HL-60 (cell line): ENCODE data around the gene EIF1AD.

Experiments
- DNase-seq, 2 experiments: peaks; one replicate each; pipeline ENCODE4 v3.0.0-alpha.2; 2010 to 2020; ENCODE audit warnings: low read depth in 1 of 2, low spot score in 1 of 2
- H3K27ac ChIP-seq: fragments of 250-450 bp; sonication (Bioruptor Pico); replicated peaks from 2 replicates; pipeline ENCODE4 v1.5.1; 2020; ENCODE audit warnings: mild to moderate bottlenecking, moderate library complexity
- H3K27me3 ChIP-seq: fragments of 250-450 bp; sonication (Bioruptor Pico); 2 replicates; pipeline ENCODE4 v1.5.1; 2021; ENCODE audit warnings: mild to moderate bottlenecking, moderate library complexity; ENCODE audit not compliant: insufficient read depth, poor library complexity, severe bottlenecking
- H3K4me3 ChIP-seq: replicated peaks from 2 replicates; pipeline ENCODE4 v1.5.1; 2011; ENCODE audit warnings: mild to moderate bottlenecking, control low read depth, low read length; ENCODE audit not compliant: insufficient read depth
- CTCF ChIP-seq: IDR thresholded peaks from one replicate; pipeline ENCODE4 v1.5.1; 2011; ENCODE audit warnings: low read length, control low read depth, inconsistent platforms; ENCODE audit not compliant: insufficient read depth
- GABPA ChIP-seq: IDR thresholded peaks from 2 replicates; pipeline ENCODE4 v1.6.1; 2012; ENCODE audit warnings: low read depth
- POLR2AphosphoS5 ChIP-seq: IDR thresholded peaks from 2 replicates; pipeline ENCODE4 v1.6.1; 2012; ENCODE audit warnings: low read depth
- SPI1 ChIP-seq: IDR thresholded peaks from 2 replicates; pipeline ENCODE4 v1.6.1; 2012; ENCODE audit warnings: low read depth, mild to moderate bottlenecking, borderline replicate concordance
- TF ChIP-seq, protein P1 (sequence below): IDR thresholded peaks from 2 replicates; pipeline ENCODE4 v1.6.1; 2012; ENCODE audit warnings: low read depth; ENCODE audit not compliant: insufficient replicate concordance

The EIF1AD gene

DNA sequence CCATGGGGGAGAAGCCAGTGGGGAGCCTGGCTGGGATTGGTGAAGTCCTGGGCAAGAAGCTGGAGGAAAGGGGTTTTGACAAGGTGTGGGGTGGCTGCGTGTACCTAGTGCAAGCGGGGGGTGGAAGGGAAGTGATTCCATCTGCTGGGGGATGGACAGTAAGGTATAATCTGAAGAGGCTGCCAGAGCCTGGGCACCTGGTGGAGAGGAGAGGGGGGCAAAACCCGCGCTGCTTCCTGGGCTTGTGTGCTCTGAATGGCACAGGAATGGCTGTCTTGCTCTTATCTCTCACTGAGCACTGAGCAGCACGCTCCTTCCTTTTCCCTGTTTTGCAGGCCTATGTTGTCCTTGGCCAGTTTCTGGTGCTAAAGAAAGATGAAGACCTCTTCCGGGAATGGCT, 1.3 kb upstream of the EIF1AD start:
- Histone ChIP-seq H3K27ac (peak overlapping the region; percentile 97), H3K4me3 (peak overlapping the region; percentile 96), H3K27me3 (no peaks in the 10 kb centered on the region)
- no peak for DNase-seq
- TF ChIP-seq GABPA (no peak), SPI1 (no peak), CTCF (no peak), POLR2AphosphoS5 (no peak)
- TF ChIP-seq, protein P1, sequence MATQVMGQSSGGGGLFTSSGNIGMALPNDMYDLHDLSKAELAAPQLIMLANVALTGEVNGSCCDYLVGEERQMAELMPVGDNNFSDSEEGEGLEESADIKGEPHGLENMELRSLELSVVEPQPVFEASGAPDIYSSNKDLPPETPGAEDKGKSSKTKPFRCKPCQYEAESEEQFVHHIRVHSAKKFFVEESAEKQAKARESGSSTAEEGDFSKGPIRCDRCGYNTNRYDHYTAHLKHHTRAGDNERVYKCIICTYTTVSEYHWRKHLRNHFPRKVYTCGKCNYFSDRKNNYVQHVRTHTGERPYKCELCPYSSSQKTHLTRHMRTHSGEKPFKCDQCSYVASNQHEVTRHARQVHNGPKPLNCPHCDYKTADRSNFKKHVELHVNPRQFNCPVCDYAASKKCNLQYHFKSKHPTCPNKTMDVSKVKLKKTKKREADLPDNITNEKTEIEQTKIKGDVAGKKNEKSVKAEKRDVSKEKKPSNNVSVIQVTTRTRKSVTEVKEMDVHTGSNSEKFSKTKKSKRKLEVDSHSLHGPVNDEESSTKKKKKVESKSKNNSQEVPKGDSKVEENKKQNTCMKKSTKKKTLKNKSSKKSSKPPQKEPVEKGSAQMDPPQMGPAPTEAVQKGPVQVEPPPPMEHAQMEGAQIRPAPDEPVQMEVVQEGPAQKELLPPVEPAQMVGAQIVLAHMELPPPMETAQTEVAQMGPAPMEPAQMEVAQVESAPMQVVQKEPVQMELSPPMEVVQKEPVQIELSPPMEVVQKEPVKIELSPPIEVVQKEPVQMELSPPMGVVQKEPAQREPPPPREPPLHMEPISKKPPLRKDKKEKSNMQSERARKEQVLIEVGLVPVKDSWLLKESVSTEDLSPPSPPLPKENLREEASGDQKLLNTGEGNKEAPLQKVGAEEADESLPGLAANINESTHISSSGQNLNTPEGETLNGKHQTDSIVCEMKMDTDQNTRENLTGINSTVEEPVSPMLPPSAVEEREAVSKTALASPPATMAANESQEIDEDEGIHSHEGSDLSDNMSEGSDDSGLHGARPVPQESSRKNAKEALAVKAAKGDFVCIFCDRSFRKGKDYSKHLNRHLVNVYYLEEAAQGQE = no peak

DNA sequence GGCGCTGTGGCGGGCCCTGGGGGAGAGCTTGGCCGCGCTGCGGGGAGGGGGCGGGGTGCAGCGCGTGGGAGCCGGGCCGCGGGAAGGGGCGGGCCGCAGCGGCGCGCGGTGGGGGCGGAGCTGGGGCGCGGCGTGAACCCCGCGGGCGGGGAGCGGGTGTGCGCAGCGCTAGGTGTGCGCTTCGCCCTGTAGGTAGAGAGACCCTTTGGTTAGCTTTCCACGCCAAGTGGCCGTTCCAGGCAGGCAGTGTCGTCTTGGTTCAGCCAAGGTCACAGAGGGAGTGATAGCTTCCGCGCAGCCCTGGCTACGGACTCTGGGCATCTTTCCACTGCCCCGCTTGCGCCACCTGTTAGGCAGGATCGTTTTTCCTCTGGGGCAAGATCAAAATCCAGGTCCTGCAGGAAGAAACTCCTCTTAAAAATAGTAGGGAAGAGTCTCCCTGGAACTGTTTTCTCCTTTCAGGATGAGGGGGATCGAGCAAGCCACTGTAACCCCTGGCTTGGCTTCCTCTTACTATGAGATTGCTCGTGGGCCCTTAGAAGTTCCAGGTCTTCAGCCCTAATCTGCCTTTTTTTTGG, 780 bp upstream of the EIF1AD start:
- Histone ChIP-seq H3K4me3 (peak overlapping the region; percentile 96), H3K27me3 (no peaks in the 10 kb centered on the region), H3K27ac (peak overlapping the region; percentile 97)
- TF ChIP-seq CTCF (no peak), POLR2AphosphoS5 (no peak), SPI1 (no peak), GABPA (no peak)
- TF ChIP-seq, protein P1 = no peak
- peak in 1 of 2 experiments; percentile 33 for DNase-seq

DNA sequence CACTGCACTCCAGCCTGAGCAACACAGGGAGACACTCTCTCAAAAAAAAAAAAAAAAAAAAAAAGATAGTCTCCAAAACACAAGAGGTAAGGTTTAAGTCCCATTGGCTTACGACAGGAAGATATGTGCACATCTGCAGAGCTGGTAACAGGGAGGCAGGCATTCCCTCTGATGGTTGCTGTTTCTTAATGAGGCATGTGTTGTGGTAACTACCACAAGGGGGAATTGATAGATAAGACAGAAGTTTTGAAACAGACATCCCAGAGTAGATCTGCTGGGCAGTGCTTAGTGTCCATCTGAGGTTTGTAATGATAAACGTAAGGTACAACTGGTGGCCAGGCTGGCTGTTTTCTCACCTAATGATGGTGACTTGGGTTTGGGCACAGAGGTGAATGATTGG, 4.7 kb downstream of the EIF1AD start:
- no peak overlapping the region for H3K27ac ChIP-seq
- H3K27me3 ChIP-seq = no peaks in the 10 kb centered on the region
- H3K4me3 ChIP-seq = no peak overlapping the region
- TF ChIP-seq POLR2AphosphoS5 = peak; percentile 37; the same call in 1 of the 2 replicates
- TF ChIP-seq GABPA = no peak
- peak in 1 of 2 experiments; percentile 50 for DNase-seq

GRCh38 chr11:65992056-65992455, 9.9 kb downstream of the EIF1AD start:
- no peak overlapping the region for H3K4me3 ChIP-seq
- H3K27me3 ChIP-seq = no peaks in the 10 kb centered on the region
- no peak for TF ChIP-seq SPI1
- TF ChIP-seq POLR2AphosphoS5 = no peak
- TF ChIP-seq, protein P1 = no peak
- TF ChIP-seq CTCF = no peak
- no peak for TF ChIP-seq GABPA
- DNase-seq = no peak
- no peak overlapping the region for H3K27ac ChIP-seq
